Lower leg skin (tissue), 4 donors: ENCODE results near the gene HIRA. TPM values are rescaled to one million over a fixed set of nuclear protein-coding genes. Genes with fewer than 3 reads are reported as not detected.

Source experiments
- DNase-seq, 2 donors: peaks; one replicate each; pipeline ENCODE4 v3.0.0-alpha.2; 2019; ENCODE audit warnings: low spot score in 2 of 2
- H3K4me3 ChIP-seq: fragments of 200-600 bp; sonication (generic); 2 replicates; pipeline ENCODE4 v1.5.1; 2017; ENCODE audit warnings: mild to moderate bottlenecking, low read depth; ENCODE audit not compliant: poor library complexity, severe bottlenecking
- POLR2A ChIP-seq, 2 donors: fragments of 450-650 bp; IDR thresholded peaks; one replicate each; pipeline ENCODE4 v1.6.1; 2016 to 2017; ENCODE audit warnings: antibody characterized with exemption in 2 of 2, mild to moderate bottlenecking in 1 of 2, moderate library complexity in 1 of 2
- WGBS, 2 donors: methylation state at CpG; one replicate each; pipeline ENCODE4 v1.1.5; 2018; 5-methylcytosine and 5-hydroxymethylcytosine counted together
- intact Hi-C: fragments of 100-400 bp; cut with DNase I; formaldehyde crosslinking; loops from one replicate; pipeline ENCODE4 v1.15.0; 2023; ENCODE audit warnings: low total_unique reads
- total RNA-seq, 4 donors: library from RNA; depleted of rRNA; stranded (reverse); fragments of >200 nt; gene quantifications; one replicate each; pipeline ENCODE4 v1.1.0, GENCODE V29; 2016
- TF ChIP-seq, protein P1 (sequence below), 3 donors: fragments of 450-650 bp; IDR thresholded peaks; one replicate each; pipeline ENCODE4 v1.5.1; 2016; ENCODE audit warnings: antibody characterized with exemption in 3 of 3, mild to moderate bottlenecking in 3 of 3, moderate library complexity in 2 of 3

Gene HIRA
- total RNA-seq, 4 donors from 2014 or later = 11.5 to 21.1 (median 18.2) TPM

DNA sequence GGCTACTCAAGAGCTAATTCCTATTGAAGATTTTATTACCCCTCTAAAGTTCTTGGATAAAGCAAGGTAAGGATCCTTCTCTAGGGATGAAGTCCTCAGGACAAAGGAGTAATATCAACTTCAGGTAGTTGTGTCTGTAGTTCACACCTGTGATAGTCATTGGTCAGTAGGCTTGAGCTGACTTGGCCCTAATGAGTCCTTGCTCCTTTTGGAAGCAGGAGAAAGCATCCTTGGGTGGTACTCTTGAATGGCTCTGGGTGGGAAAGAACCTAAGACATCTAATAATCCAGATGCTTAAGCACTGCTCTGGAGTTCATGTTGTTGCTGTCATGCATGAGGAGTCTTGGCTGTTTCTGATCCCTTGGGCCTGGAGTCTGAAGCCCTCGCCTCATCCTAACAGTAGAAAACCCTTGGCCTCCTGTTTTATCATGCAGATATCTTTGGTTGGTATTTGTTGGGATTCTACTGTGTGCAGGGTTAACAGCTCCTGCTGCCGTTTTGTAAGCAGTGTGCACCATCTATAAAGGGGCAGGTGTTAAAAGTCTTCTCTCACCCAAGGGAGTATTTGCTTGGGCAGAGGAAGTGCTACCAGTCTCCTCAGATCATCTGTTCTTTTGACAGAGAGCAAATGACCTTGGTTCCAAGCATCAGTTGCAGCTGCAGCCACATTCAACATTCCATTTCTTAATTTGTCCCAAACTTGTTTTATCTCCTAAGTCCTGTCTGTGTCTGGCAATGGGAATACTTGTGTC lies 3.5 kb upstream of the HIRA start:
- no peak for DNase-seq
- 78 to 79% methylated on average over 2 of the region's 2 CpGs for WGBS, 2 donors
- H3K4me3 ChIP-seq = no peak overlapping the region
- TF ChIP-seq POLR2A (IDR thresholded peaks at IDR 0.05) = no peak
- TF ChIP-seq, protein P1, sequence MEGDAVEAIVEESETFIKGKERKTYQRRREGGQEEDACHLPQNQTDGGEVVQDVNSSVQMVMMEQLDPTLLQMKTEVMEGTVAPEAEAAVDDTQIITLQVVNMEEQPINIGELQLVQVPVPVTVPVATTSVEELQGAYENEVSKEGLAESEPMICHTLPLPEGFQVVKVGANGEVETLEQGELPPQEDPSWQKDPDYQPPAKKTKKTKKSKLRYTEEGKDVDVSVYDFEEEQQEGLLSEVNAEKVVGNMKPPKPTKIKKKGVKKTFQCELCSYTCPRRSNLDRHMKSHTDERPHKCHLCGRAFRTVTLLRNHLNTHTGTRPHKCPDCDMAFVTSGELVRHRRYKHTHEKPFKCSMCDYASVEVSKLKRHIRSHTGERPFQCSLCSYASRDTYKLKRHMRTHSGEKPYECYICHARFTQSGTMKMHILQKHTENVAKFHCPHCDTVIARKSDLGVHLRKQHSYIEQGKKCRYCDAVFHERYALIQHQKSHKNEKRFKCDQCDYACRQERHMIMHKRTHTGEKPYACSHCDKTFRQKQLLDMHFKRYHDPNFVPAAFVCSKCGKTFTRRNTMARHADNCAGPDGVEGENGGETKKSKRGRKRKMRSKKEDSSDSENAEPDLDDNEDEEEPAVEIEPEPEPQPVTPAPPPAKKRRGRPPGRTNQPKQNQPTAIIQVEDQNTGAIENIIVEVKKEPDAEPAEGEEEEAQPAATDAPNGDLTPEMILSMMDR (IDR thresholded peaks at IDR 0.05) = no peak
- intact Hi-C loops = no loop called here

DNA sequence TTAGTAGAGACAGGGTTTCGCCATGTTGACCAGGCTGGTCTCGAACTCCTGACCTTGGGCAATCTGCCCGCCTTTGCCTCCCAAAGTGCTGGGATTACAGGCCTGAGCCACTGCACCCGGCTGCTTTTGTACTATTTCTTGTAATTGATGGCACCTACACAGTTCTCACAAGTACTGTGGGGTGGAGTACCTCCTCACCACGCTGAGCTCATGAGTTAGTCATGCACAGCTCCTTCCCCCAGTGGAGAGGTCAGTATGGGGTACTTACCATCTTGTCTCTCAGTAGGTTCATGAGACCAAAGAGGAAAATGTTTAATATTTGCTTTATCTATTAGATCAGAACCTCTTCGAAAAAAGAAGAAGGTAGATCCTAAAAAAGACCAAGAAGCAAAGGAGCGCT lies 2.9 kb upstream of the HIRA start:
- no peak for DNase-seq
- 93 to 94% methylated on average over 7 of the region's 7 CpGs for WGBS, 2 donors
- no peak for TF ChIP-seq POLR2A (IDR thresholded peaks at IDR 0.05)
- TF ChIP-seq, protein P1 (IDR thresholded peaks at IDR 0.05) = no peak
- intact Hi-C loops = no loop called here
- H3K4me3 ChIP-seq = no peak overlapping the region

DNA sequence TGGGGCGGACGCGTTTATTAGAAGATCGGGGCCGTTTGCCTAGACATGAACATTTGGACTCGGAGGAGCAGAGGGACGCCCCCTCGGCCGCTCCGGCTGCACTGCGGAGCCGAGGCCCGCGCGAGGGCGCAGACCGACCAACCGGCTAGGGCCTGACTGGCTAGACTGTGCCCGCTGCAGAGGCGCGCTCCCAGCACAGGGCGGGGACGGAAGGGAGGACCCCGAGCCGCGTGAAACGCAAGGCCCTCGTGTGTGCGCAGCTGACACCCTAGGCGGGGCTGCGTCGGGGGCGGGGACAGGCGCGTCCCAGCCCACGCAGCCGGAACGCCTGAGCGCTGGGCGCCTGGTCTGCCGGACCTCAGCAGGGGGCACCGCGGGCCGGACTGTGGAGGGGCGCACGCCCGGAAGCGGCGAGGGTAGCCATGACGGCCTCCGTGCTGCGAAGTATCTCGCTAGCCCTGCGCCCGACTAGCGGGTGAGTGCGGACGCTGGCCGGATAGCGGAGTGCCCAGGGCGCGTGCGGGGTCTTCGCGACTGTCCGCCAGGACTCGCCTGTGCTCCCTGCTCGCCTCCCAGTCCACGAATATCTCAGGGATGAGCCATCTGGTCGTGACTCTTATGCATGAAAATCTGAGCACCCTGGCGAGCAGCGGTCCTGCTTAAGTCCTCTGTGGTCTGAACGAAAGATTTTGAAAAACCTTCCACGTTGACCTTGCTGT lies 759 bp upstream of the HIRA start, which contains the start of gene MRPL40:
Gene MRPL40 (plus strand): TSS at position 413 of the 719 bp plus-strand sequence. CDS start 10 bp downstream, at position 423.
- TF ChIP-seq, protein P1 (IDR thresholded peaks at IDR 0.05) = peak in 1 of 3 donors; percentile 32
- TF ChIP-seq POLR2A (IDR thresholded peaks at IDR 0.05) = no peak
- H3K4me3 ChIP-seq = peak within 1 kb of the TSS; percentile 92
- peak; percentile 91 to 98 for DNase-seq
- 0% methylated on average over 11 to 72 of the region's 74 CpGs for WGBS, 2 donors
- intact Hi-C loops = no loop called here

DNA sequence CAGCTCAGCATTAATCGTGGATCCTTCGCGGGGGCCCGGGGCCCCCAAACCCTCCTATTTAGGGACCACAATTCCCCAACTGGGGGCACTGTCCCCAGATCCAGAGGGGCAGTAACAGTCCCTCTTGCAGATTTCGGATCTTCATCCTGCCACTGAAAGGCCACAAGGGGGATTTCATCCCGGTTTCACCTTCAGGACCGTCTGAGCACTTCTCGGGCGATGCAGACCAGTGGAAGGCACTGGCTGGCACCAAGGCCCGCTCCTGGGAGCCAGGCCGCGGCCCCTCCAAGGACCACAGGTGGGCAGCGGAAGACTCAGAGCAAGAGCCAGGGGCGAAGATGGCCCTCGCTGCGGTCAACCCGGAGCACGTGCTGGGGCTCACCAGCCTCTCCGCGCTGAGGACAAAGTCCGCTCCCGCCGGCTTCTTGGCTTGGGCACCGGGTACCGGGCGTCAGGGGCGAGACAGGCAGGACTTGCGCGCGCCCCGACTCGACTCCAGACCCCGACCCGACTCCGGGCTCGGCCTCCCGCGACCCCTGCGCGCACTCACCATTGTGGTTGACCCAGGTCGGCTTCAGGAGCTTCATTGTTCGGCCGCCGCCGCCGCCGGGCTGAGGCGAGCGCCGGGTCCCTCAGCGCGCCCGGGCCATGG lies 517 bp downstream of the HIRA start:
- TF ChIP-seq POLR2A (IDR thresholded peaks at IDR 0.05) = no peak
- whole genome bisulfite sequencing, 2 donors = 0% methylated on average over 6 to 39 of the region's 53 CpGs
- H3K4me3 ChIP-seq = peak overlapping the region; percentile 92
- peak in 1 of 2 donors; percentile 87 for DNase-seq
- intact Hi-C loops = no loop called here

DNA sequence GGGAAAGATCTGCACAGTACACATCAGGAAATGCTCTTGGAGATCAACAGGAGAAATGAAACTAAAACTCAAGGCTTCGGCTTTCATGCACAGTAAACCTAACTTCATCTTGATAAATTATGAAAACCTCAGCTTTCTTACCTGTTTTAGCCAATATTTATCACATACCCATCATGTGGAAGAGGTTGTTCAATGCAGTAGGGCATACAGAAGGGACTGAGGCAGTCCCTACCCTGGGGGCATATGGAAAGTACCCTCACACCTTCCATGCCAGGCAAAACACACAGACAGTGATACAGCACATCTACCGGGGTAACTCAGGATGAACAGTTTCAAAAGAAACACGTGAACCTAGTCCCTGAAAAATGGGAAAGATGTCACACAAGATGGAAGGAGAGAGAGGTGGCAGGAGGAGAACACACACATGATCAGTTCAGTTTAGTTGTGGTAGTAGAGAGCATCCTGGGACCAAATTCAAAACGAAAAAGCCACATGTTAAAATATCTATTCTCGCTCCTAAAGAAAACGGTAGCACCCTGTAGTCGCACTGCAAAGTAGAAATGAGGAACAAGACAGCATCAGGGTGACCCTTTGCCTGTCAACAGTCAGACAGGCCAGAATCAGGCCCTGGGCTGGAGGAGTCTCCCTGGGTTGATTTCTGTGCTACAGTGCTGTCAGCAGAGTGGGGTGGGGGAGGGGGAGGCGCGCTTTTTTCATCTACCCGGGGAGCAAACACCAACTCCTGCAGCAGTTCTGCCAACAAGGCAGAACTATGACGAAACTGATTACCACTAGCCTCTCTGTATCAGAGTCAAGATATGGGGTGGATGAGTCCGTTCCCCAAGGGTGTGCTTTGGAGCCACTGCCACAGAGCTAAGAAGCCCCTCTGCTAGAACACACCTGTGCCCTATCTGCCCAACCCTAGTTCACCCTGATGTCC lies 1.3 kb downstream of the HIRA start:
- no peak for DNase-seq
- peak overlapping the region; percentile 92 for H3K4me3 ChIP-seq
- 5 to 10% methylated on average over 12 of the region's 12 CpGs for WGBS, 2 donors
- intact Hi-C loops = no loop called here
- no peak for TF ChIP-seq POLR2A (IDR thresholded peaks at IDR 0.05)

DNA sequence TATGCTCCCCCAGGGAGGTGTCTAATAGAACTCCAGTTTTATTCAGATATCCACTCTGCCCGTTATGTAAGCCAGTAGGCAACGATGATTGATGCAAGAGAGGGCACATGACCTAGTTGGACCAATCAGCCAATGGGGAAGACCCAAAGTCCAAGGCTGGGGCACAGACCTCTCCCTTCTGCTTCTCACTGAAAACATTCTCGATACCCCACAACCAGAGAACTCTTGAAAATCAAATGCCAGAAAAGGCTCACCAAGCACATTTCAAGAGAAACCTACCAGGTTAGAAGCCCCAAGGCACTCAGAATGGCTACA lies 7.4 kb downstream of the HIRA start:
- DNase-seq = no peak
- intact Hi-C loops = no loop called here
- TF ChIP-seq, protein P1 (IDR thresholded peaks at IDR 0.05) = no peak
- no peak for TF ChIP-seq POLR2A (IDR thresholded peaks at IDR 0.05)
- no peak overlapping the region for H3K4me3 ChIP-seq
- 89 to 94% methylated on average over 3 of the region's 3 CpGs for WGBS, 2 donors
